PFSK-1 (cell line): ENCODE results near the gene CD33.

ENCODE experiments used
- FOXP2 ChIP-seq: optimal IDR thresholded peaks from 2 replicates; pipeline ENCODE3; 2011; ENCODE audit warnings: borderline replicate concordance, control low read depth, inconsistent platforms; ENCODE audit not compliant: insufficient read depth; ENCODE audit errors: extremely low read length, extremely low read depth
- POLR2AphosphoS5 ChIP-seq: IDR thresholded peaks from 2 replicates; pipeline ENCODE4 v1.6.1; 2012; ENCODE audit warnings: low read depth, mild to moderate bottlenecking, control low read depth, low read length, moderate library complexity
- REST ChIP-seq, 2 experiments: IDR thresholded peaks; 2 replicates each; pipeline versions ENCODE4 v1.6.1 to v1.8.0; 2011 to 2012; ENCODE audit warnings: low read depth in 2 of 2, low read length in 2 of 2, control low read depth in 1 of 2, inconsistent platforms in 1 of 2, mild to moderate bottlenecking in 1 of 2, moderate library complexity in 1 of 2; ENCODE audit not compliant: insufficient read depth in 1 of 2
- SIN3A ChIP-seq: IDR thresholded peaks from 2 replicates; pipeline ENCODE4 v1.6.1; 2012; ENCODE audit warnings: mild to moderate bottlenecking, low read length, moderate library complexity, borderline replicate concordance; ENCODE audit not compliant: insufficient read depth
- TAF1 ChIP-seq: IDR thresholded peaks from 2 replicates; pipeline ENCODE4 v1.6.1; 2012; ENCODE audit warnings: low read length, control low read depth, borderline replicate concordance; ENCODE audit not compliant: insufficient read depth

CD33 gene

GRCh38 chr19:51196181-51196580, 28.7 kb upstream of the CD33 start:
- no peak for TF ChIP-seq POLR2AphosphoS5
- TF ChIP-seq SIN3A: no peak
- TF ChIP-seq FOXP2: no peak
- no peak for TF ChIP-seq TAF1
- TF ChIP-seq REST (IDR thresholded peaks at IDR 0.05; ENCODE audit: insufficient read depth in 1 of 2, low read depth in 2 of 2, low read length in 2 of 2): no peak

- TF ChIP-seq REST (IDR thresholded peaks at IDR 0.05; ENCODE audit: insufficient read depth in 1 of 2, low read depth in 2 of 2, low read length in 2 of 2) (no peak), TAF1 (no peak), POLR2AphosphoS5 (no peak), FOXP2 (no peak), SIN3A (no peak)
Measured at GRCh38 chr19:51198641-51199040, 26.2 kb upstream of the CD33 start.

GRCh38 chr19:51200071-51200666, 24.7 kb upstream of the CD33 start:
- no peak for TF ChIP-seq POLR2AphosphoS5
- TF ChIP-seq FOXP2: no peak
- no peak for TF ChIP-seq REST (IDR thresholded peaks at IDR 0.05; ENCODE audit: insufficient read depth in 1 of 2, low read depth in 2 of 2, low read length in 2 of 2)
- no peak for TF ChIP-seq TAF1
- TF ChIP-seq SIN3A: no peak

GRCh38 chr19:51201712-51202111, 23.2 kb upstream of the CD33 start:
- TF ChIP-seq SIN3A (no peak), TAF1 (no peak), FOXP2 (no peak), POLR2AphosphoS5 (no peak), REST (IDR thresholded peaks at IDR 0.05; ENCODE audit: insufficient read depth in 1 of 2, low read depth in 2 of 2, low read length in 2 of 2) (no peak)
